GM21619 (cell line): ENCODE data around the gene TUBGCP6.

Experiments used
- ATAC-seq: cut with Tn5 transposase; IDR thresholded peaks from one replicate; pipeline ENCODE4 v1.9.1; 2021; ENCODE audit not compliant: unreplicated experiment

Gene TUBGCP6

DNA sequence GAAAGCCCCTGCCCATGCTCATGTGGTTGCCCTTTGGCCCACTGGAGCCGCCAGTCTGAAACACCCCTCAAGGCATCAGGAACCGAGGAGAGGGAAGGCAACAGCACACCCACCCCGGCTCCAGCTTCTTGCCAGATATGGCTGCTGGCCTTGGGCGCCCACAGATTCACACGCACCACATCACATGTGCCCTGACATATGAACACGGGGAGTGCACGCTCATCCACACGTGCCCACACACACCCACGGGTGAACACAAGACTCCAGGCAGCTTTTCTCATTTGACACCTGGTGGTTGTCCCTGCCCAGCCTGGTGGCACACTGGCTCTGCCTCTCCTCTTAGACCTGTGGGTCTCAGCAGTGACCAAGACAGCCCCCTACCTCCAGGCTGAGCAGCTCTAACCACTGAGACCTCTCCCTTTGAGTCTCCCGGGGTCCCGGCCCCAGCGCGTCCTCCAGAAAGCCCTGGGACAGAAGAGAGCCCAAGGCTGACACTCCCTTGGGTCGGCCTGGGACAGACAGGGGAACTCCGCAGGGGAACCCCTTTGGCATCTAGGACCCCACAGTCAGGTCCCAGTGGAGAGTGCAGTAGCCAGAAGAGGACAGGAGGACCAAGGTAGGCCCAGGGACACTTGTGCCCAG lies 19.4 kb upstream of the TUBGCP6 start:
- ATAC-seq = no peak

DNA sequence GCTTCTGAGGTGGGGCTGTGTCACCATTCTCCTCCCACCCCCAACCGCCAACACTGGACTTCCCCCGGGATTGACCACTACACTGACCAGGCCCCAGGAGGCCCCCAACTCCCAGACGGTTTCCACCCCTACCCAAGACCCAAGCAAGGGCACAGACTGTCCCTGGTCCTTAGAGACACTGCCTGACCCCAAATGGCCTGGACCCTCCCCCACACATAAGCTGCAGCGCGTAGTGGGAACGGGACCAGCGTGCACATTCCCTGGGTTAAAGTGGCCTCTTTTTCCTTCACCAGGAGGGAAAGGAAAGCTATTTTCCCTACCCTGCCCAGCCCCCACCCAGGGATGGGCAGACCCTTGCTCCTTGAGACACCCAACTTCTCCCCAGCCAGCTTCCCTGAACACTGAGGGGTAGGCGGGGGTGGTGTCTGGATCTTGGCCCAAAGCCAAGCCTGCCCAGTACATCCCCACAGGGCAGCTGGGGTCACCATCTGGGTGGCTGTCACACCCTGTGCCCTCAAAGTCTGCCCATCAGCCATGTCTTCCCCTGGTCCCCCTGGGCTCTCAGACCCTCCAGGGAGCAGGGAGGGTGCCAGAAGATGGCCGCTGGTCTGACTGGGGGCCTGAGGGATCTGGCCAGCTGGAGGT lies 18.3 kb upstream of the TUBGCP6 start:
- ATAC-seq = no peak

DNA sequence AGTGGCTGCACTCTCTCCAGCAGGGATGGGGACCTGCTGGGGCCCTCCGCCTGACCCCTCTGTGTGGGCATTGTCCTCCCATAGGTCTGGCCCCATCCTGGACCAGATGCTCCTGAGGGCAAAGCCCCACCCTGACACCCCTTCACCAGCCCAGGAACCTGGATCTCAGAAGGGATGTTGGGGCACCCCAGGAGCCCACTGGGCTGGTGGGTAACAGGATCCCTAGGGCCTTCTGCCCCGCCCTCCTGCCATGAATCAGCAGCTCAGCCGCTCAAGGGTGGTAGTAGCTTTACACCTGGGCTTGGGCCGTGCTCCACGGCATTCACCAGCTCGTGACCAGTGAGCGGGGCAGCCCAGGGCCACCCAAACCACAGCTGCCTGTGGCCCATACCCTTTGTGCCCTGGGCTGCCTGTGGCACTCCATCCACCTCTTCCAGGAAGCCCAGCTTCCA lies 17.7 kb upstream of the TUBGCP6 start:
- no peak for ATAC-seq

DNA sequence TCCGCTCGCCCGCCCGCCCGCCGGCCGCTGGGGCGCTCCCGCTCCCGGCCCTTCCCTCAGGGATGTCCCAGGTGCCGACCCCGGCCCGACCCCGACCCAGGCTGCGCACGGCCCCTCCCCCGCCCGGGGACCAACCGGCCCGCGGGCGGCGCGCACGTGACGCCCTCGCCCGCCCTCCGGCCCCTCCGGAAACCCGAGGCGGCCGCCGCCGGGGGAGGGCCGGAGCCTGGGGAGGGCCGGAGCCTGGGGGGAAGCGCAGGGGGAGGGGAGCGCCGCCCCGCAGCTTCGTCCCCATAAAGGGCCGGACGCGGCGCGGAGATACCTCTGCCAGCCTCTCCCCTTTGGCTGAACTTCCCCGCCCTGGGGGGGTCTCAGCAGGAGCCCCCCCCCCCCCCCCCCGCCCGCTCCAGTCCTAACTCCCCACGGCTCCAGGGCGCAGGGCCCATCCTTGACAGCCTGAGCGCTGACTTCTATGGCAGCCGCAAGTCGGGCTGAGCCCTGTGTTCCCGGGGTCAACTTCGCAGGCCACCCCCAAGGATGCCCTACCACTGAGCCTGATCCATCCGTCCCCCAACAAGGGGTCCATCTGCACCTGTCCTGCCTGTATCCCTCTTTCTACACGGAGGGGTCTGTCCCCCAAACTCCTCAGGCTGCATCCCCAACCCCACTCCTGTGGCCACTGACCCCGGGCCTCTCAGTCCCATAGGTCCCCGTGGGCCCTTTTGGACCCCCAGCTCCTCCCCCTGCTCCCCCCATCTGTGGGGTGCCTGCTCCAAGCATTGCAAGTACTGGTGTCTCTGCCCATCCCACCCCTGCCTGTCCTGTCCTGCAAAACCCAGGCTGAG lies 17.0 kb upstream of the TUBGCP6 start, which contains the start of gene MAPK12:
MAPK12 (minus strand) TSS at position 69 of the 845 bp plus-strand sequence. CDS start 174 bp downstream, outside the sequence.
- ATAC-seq = no peak

DNA sequence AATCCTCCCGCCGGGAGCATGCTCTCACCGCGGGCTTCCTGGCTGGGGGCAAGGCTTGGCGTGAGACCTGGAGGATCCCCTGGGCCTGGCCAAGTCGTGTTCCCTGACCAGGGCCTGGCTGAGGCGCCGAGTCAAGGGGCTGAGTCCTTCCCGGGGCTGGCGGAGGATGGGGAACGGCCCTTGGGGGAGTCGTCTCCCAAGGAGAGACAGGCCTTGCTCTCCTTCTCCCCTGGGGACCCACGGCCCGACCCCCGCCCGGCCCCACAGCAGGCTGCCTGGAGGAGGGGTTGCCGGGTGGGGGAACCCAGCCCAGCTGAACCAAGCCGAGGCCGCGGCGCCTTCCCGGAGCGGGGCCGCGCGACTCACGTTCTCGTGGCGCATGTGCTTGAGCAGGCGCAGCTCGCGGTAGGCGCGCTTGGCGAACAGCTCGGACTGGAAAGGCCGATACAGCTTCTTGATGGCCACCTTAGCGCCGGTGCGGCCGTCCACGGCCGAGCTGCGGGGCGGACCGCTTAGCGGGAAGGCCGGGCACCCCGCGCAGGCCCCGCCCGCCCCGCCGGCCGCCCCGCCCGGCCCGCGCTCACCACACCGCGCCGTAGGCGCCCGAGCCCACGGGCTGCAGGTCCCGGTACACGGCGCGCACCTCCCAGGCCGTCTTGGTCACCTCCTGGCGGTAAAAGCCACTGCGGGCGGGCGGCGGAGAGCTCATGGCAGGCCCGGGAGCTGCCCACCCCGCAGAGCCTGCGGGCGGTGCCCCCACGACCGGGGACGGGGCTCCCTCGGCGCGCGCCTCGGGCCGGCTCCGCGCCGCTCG lies 16.2 kb upstream of the TUBGCP6 start:
- ATAC-seq = no peak

DNA sequence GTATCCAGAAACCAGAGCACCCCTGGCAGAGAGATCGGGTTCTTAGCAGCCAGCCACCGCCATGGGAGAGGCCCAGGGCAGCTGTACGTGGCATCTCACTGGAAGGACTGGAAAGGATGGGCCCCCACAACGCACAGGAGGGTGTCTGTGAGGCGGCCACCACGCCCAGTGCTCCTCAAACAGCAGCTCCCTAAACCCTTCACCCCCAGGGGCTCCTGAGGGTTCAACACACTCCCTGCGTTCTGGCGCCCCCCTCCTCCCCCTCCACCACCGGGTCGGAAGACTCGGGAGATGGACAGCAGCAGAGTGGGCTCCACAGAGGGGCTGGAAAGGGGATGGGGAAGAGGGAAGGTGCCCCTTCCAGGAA lies 15.6 kb upstream of the TUBGCP6 start:
- no peak for ATAC-seq

DNA sequence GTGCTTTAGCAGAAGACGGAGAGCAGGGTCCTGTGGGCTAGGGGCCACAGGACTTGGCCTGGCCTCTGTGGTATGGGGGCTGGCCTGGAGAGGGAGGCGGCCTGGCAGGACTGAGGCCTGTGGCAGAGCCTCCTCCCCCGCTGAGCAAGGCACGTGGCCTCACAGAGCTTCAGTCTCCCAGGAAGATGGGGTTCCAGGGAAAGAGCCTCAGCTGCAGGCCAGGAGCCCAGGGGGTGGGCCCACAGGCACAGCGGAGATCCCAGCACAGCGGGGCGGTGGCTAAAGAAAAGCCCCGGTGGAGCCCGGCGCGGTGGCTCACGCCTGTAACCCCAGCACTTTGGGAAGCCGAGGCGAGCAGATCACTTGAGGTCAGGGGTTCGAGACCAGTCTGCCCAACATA lies 14.5 kb upstream of the TUBGCP6 start:
- ATAC-seq = no peak

DNA sequence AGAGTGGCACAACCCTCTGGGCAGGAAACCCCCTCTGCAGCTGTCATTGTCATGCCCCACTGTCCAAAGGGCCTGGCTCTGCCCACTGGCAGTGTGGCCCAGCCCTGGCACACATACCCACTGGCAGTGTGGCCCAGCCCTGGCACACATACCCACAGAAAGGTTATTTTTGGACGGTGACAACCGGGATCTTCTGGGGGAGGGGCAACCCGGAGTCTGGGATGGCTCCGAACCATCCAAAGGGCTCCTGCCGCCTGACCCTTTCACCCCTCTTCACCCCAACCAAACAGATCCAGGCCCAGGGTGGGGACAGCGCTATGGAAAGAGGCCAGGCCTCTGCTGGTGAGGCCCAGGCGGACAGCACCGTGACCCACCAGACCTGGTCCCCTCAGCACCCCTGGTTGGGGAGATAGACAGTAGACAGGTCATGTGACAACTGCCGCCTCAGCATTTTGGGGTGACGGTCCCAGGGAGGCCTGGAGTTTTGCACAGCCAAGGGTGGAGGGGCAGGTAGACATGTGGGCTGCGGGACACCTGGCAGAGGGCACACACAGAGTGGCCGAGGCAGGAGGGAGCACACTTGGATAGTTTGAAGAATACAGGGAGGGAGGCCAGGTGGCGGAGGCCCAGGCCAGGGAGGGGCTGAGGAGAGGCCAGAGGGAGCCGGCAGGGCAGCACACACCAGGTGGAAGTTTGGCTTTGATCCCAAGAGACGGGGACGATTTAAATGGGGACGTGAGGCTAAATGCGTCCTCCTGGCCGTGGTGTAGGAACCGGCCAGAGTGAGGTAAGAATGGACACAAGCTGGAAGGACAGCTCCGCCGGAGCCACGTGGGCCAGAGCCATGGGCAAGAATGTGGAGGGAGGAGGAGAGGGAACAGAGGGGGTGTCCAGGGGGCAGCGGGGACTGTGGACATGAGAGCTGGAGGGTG lies 13.8 kb upstream of the TUBGCP6 start:
- no peak for ATAC-seq

DNA sequence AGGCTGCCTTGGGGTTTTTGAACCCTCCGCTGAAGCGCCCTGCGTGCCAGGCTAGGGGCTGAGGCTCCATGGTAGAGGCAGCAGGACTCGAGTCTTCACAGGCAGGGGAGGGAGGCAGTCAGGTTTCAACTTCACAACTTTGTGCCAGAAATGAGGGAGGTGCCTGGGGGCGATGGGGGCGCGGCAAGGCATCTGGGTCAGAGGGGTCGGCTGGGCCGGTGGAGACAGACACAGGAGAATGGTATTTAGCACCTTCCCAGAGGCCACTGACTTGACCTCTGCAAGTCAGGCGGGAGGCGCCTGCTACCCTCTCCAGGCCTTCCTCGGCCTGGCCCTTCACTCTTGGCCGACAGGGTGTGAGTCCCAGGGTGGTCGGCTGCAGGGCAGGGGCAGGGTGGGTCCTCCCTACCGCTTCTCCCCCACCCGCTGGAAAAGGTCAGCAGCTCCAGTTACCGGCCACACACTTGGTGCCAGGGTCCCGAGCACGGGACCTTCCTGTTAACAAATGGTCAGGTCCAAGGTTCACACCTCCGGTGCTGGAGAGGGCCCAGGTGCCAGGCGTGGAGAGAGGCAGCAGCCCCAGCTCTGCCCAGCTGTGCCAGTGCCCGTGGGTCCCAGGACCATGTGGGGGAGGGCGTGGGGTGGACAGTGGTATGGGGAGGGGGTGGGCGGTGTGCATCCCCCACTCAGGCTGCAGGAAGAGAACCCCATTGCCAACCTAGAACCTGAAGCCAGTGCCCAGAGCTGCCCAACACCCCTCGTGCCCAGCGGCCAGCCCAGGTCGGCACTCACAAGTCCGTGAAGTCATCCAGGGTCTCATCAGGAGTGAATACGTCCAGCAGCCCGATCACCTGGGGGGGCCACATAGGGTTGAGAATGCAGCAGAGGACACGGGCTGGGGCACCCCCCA lies 12.9 kb upstream of the TUBGCP6 start:
- no peak for ATAC-seq

DNA sequence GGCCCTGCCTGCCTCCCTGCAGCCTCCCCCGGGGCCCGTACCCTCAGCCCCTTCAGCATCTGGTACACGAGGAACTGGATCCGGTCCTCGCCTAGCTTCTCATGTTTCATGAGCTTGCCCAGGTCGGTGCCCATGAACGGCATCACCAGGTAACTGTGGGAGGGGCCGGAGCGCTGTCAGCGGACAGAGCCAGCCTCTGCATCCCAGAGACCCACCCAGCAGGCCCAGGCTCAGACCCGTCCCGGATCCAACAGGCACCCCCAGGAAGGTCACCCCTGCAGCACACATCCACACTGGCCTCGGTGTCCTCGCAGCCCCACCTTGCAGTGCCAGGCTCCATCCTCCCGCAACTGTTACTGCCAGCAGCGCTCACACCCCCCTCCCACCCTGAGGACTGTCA lies 12.2 kb upstream of the TUBGCP6 start:
- ATAC-seq = no peak

DNA sequence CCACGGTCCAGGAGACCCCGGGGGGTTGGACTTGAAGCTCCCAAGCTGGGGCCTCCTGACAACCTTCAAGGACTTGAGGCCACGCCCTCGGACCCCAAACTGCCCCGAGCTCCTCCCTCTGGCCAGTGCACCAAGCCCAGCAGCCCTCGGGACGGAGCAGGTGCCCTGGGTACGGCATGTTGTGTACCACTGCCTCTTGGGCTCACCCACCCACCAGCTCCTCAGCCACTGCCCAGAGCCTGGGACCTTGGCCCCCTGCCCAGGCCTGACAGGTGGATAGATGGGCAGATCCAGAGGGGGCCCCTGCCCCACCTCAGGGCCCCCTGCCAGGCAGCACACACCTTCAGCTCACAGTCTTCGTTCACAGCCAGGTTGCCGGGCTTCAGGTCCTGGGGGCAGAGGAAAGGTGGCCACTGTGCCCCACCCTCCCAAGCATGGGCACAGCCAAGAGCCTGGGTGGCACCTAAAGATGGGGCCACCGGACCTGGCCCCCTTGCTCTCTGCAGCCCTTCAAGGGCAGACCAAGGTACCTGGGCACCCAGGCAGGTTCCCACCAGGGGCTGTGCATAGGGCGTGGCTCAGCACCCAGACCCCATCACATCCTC lies 11.5 kb upstream of the TUBGCP6 start:
- ATAC-seq = no peak

DNA sequence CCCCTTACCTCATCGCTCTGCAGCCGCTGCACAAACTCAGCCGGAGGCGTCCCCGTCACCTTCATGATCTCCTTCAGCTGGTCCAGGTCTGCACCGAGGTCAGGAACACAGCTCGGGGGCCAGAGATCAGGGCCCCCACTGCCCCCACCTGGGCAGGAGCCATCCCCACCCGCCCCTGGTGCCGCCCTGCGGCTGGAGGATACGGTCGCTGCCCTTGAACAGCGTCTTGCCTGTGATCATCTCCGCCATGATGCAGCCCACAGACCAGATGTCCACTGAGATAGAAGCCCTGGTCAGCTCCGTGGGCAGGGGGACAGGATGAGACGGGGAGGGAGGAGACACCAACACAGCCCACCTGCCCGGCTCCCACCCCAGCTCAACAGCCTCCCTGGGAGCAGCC lies 10.8 kb upstream of the TUBGCP6 start:
- no peak for ATAC-seq

DNA sequence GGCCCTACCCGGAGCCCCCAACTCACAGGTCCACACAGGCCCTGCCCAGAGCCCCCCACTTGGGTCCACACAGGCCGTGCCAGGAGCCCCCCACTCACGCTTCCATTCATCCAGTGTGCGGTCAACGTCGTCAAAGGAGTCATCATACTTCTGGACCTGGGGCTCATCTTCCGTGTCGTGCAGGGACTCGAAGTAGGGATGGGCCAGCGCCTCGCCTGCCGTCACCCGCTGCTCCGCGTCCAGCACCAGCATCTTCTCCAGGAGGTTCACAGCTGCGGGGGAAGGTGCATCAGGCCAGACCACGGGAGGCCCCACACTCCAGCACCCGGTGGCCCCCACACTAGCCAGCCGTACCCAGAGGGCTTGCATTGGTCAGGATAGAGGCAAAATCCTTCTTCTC lies 10.3 kb upstream of the TUBGCP6 start:
- ATAC-seq = no peak

DNA sequence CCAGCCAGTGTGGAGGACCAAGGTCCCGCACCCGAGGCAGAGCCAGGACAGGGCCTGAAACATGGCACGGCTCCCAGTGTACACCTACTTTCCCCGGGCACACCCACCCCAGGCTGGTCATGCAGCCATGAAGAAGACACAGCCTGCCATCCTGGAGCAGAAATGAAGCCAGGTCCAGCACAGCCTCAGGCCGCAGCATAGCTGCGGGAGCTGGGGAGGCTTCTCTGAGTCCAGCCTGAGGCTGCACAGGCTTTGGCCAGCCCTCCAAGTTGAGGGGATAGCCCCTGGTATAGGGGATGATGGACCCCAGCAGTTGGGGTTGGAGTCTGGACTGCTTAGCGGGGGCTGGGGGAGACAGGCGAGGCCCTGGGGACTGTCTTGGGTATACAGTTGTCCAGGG lies 9.1 kb upstream of the TUBGCP6 start:
- no peak for ATAC-seq

DNA sequence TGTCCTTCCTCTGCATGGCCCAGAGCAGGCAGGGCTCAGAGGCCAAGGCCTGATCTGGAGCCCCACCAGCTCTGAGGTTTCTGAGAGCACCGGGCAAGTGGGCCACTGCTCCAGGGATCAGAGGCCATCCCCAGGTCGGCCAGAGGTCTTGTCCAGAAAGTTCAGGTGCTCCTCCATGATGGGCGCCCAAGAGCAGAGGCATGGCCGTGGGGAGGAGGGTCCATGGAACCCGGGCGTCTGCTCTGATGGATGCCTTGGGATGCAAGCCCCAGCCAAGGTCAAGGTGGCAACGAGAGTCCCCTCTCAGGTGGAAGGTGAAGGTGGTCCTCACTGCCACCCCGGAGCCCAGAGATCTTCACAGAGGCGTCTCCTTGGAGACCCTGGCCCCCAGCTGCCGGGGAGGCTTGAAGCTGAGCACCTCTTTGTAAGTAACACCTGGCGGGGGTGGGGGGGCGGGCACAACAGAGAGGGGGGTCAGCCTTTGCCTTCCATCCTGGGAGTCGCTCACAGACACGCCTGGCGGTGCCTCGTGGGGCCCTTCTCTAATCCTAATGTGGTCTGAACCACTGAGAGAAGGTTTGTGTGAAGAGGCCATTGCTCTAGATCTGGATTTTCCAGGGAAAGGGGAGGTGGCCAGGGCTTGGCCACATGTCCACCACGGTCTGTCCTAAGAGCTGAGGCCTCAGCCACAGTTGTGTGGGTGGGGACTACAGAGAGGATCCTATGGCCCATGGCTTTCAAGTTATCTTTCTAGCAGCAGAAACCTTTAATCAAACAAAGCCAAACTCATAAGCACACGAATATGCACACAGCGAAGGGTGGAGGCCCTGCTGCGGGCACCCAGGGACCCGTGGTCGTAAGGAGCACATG lies 8.5 kb upstream of the TUBGCP6 start:
- no peak for ATAC-seq

DNA sequence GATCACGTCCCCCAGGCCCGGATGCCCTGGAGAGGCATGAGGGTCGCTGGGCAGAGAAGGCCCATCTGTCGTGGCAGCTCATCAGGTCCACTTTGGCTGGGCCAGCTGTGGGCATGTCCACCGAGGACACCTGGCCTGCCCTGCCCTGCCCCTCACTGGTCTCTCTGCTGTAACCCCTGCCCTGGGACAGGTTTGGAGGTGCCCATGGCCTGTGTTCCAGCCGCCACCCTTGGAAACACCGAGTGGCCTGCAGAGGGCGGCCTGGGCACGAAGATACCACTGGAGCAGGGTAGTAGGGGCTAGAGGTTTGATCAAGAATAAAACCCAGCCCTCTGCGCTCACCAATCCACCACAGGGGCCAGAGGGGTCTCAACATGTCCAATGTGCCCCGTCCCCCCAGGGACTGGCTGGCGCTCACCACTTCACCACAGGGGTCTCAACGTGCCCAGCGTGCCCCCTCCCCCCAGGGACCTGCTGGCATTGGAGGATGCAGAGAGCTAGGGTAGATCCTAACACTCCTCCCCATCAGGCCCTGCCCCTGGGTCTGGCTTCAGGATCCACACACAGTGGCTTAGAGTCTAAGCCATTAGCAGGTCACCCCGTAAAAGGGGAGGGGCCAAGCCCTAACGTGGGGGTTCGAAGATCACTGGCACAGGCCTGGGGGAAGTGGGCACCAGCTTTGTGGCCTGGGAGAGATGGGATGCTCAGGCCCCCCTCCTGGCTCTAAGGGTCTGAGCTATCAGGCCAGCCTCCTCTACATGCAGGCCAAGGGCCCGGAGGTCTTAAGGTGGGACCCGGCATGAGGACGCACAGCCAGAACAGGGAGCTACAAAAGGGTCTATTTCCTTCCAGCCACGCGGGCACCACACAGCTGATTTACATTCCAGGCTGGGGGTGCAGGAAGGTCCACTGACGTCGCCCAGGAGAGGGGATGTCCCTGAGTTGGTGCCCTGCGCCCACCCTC lies 7.5 kb upstream of the TUBGCP6 start:
- ATAC-seq = no peak
